PC-3 (cell line): ENCODE data around the gene TTYH2. TPM values are rescaled to one million over a fixed set of nuclear protein-coding genes. Genes with fewer than 3 reads are reported as not detected.

Experiments
- ATAC-seq: fragments of 200-7000 bp; cut with Tn5 transposase; 2 replicates; pipeline ENCODE4 v1.9.1; 2020; ENCODE audit warnings: mild to moderate bottlenecking, moderate library complexity
- BruUV-seq: library from RNA; stranded (reverse); fragments of 400-500 nt; replicated peaks from 2 replicates; lab custom pipeline; 2021; lab: Mats Ljungman, UMichigan
- CTCF ChIA-PET: fragments of 300-600 bp; sonication (Branson Sonifier 250); formaldehyde crosslinking; loops from one replicate; lab custom pipeline; 2022; ENCODE audit warnings: antibody characterized with exemption; lab: Charles Lee
- POLR2A ChIA-PET: fragments of 300-600 bp; sonication (Branson Sonifier 250); formaldehyde crosslinking; loops from one replicate; lab custom pipeline; 2022; ENCODE audit warnings: antibody characterized with exemption; ENCODE audit not compliant: unreplicated experiment; lab: Charles Lee
- DNase-seq: peaks from one replicate; pipeline ENCODE4 v3.0.0-alpha.2; 2015
- H2AFZ ChIP-seq: fragments of 300-600 bp; sonication (generic); 2 replicates; pipeline ENCODE4 v1.6.0; 2016; ENCODE audit warnings: antibody characterized with exemption, low read length
- H3F3A ChIP-seq: fragments of 300-600 bp; sonication (generic); one replicate; pipeline ENCODE4 v1.6.0; 2017; ENCODE audit warnings: antibody characterized with exemption, low read length, control low read depth, mild to moderate bottlenecking; ENCODE audit not compliant: unreplicated experiment
- H3K27ac ChIP-seq: fragments of 300-600 bp; sonication (generic); 2 replicates; pipeline ENCODE4 v1.5.1; 2016; ENCODE audit warnings: mild to moderate bottlenecking, low read length
- H3K27me3 ChIP-seq: fragments of 300-600 bp; sonication (generic); 2 replicates; pipeline ENCODE4 v1.6.1; 2016; ENCODE audit warnings: low read length, mixed read lengths
- H3K36me3 ChIP-seq: fragments of 300-600 bp; sonication (generic); 2 replicates; pipeline ENCODE4 v1.6.1; 2016; ENCODE audit warnings: low read depth, mixed run types, low read length, mixed read lengths
- H3K4me1 ChIP-seq: fragments of 300-600 bp; sonication (generic); 2 replicates; pipeline ENCODE4 v1.5.1; 2016; ENCODE audit warnings: low read length; ENCODE audit not compliant: insufficient read depth
- H3K4me2 ChIP-seq: fragments of 300-600 bp; sonication (generic); 2 replicates; pipeline ENCODE4 v1.6.0; 2016; ENCODE audit warnings: low read length
- H3K4me3 ChIP-seq: fragments of 300-600 bp; sonication (generic); 2 replicates; pipeline ENCODE4 v1.5.1; 2016; ENCODE audit warnings: mild to moderate bottlenecking, low read length, mixed read lengths
- H3K79me2 ChIP-seq: fragments of 300-600 bp; sonication (generic); 2 replicates; pipeline ENCODE4 v1.6.1; 2017; ENCODE audit warnings: low read length, mixed read lengths
- H3K9ac ChIP-seq: fragments of 300-600 bp; sonication (generic); 2 replicates; pipeline ENCODE4 v1.6.0; 2016; ENCODE audit warnings: mild to moderate bottlenecking, low read length
- H3K9me2 ChIP-seq: fragments of 300-600 bp; sonication (generic); replicated peaks from 2 replicates; pipeline ENCODE4 v1.6.1; 2016; ENCODE audit warnings: mixed run types, low read length, mixed read lengths
- H3K9me3 ChIP-seq: fragments of 300-600 bp; sonication (generic); 2 replicates; pipeline ENCODE4 v1.6.1; 2016; ENCODE audit warnings: low read length, mixed read lengths
- H4K20me1 ChIP-seq: fragments of 300-600 bp; sonication (generic); 2 replicates; pipeline ENCODE4 v1.6.1; 2016; ENCODE audit warnings: low read length, mixed read lengths
- CTCF ChIP-seq: fragments of 300-600 bp; sonication (generic); conservative IDR thresholded peaks from 2 replicates; pipeline ENCODE4 v1.5.1; 2017; ENCODE audit warnings: antibody characterized with exemption, low read depth, mild to moderate bottlenecking, low read length
- EZH2 ChIP-seq: fragments of 300-600 bp; sonication (generic); IDR thresholded peaks from one replicate; pipeline ENCODE4 v1.6.1; 2017; ENCODE audit warnings: antibody characterized with exemption, mild to moderate bottlenecking, low read length; ENCODE audit not compliant: unreplicated experiment
- EZH2phosphoT487 ChIP-seq: fragments of 300-600 bp; sonication (generic); IDR thresholded peaks from 2 replicates; pipeline ENCODE4 v1.6.1; 2018; ENCODE audit warnings: mild to moderate bottlenecking, antibody characterized with exemption, low read length, borderline replicate concordance
- intact Hi-C: fragments of 100-400 bp; cut with micrococcal nuclease; formaldehyde crosslinking; loops from 2 replicates; pipeline ENCODE4 v1.9.0; 2023
- total RNA-seq: library from RNA; depleted of rRNA; stranded (reverse); fragments of >200 nt; gene quantifications from 2 replicates; pipeline ENCODE4 v1.2.3, GENCODE V29; 2014

The TTYH2 gene
- total RNA-seq, 1 experiment from 2014 or later, result 17.6 TPM

GRCh38 chr17:74282587-74283370 lies 69.4 kb downstream of the TTYH2 start:
- Histone ChIP-seq H3K4me3 (no peak overlapping the region), H3K27me3 (no peaks in the 10 kb centered on the region), H4K20me1 (no peaks in the 10 kb centered on the region), H3K27ac (peak overlapping the region; percentile 71), H3K36me3 (no peaks in the 10 kb centered on the region), H3K4me2 (peak overlapping the region; percentile 50), H3K79me2 (no peaks in the 10 kb centered on the region), H3K9me3 (no peaks in the 10 kb centered on the region), H3K9ac (peak overlapping the region; percentile 13; the same call in 1 of the 2 replicates), H2AFZ (peak overlapping the region; percentile 12; the same call in 1 of the 2 replicates), H3K9me2 (no peaks in the 10 kb centered on the region), H3K4me1 (peaks cover 13% of the 10 kb centered on the region), H3F3A (no peaks in the 10 kb centered on the region)
- ChIA-PET POLR2A (interaction anchor here (0.5 to 0.7 kb wide), 2 partner anchors 972 to 1054 kb away, joined by 3 to 9 read pairs; no protein-coding TSS in a partner anchor), CTCF (interaction anchor here (0.8 kb wide), 1 partner anchor 70 kb away, joined by 7 read pairs; no protein-coding TSS in a partner anchor)
- DNase-seq (peak; percentile 77), ATAC-seq (peak; percentile 85)
- intact Hi-C loops, result loop anchor here (5.0 kb wide), 1 partner anchor 70 kb away; the partner anchor contains the start of gene TTYH2
- no TSS peak for BruUV-seq
- TF ChIP-seq EZH2phosphoT487 (no peak), CTCF (no peak), EZH2 (no peak)

- Histone ChIP-seq H3K4me2 (peak overlapping the region; percentile 50), H3F3A (no peaks in the 10 kb centered on the region), H3K9ac (no peak overlapping the region), H3K9me2 (no peaks in the 10 kb centered on the region), H3K27ac (peak overlapping the region; percentile 71), H3K79me2 (no peaks in the 10 kb centered on the region), H2AFZ (no peak overlapping the region), H3K27me3 (no peaks in the 10 kb centered on the region), H4K20me1 (no peaks in the 10 kb centered on the region), H3K4me3 (no peak overlapping the region), H3K36me3 (no peaks in the 10 kb centered on the region), H3K4me1 (peaks cover 13% of the 10 kb centered on the region), H3K9me3 (no peaks in the 10 kb centered on the region)
- ATAC-seq, result no peak
- intact Hi-C loops, result loop anchor here (5.0 kb wide), 1 partner anchor 71 kb away; the partner anchor contains the start of gene TTYH2
- TF ChIP-seq EZH2 (no peak), CTCF (no peak), EZH2phosphoT487 (no peak)
- ChIA-PET POLR2A (no interaction called here), CTCF (no interaction called here)
- no peak for DNase-seq
- no TSS peak for BruUV-seq
Observed at GRCh38 chr17:74283371-74283673, 70.0 kb downstream of the TTYH2 start.
